HepG2 (cell line): Measurements from ENCODE around the gene HSD17B2. TPM values are rescaled to one million over a fixed set of nuclear protein-coding genes. Genes with fewer than 3 reads are reported as not detected.

Source experiments
- ARNT2 ChIP-seq: sonication (generic); formaldehyde crosslinking; IDR thresholded peaks from 2 replicates; pipeline ENCODE4 v1.8.0; 2022; ENCODE audit warnings: mild to moderate bottlenecking, low read depth, missing genetic modification reagents, moderate library complexity
- CBX1 ChIP-seq: IDR thresholded peaks from one replicate; pipeline ENCODE4 v1.6.1; 2016; ENCODE audit warnings: antibody characterized with exemption, low read depth
- CTCF ChIP-seq: sonication (generic); formaldehyde crosslinking; IDR thresholded peaks from 2 replicates; pipeline ENCODE4 v1.5.0; 2020; ENCODE audit warnings: mild to moderate bottlenecking, missing genetic modification reagents, moderate library complexity
- DRAP1 ChIP-seq: IDR thresholded peaks from 2 replicates; pipeline ENCODE4 v1.6.1; 2016; ENCODE audit warnings: missing genetic modification reagents, missing compliant biosample characterization
- E2F2 ChIP-seq: sonication (generic); formaldehyde crosslinking; IDR thresholded peaks from 2 replicates; pipeline ENCODE4 v1.4.0; 2020; ENCODE audit warnings: missing genetic modification reagents, borderline replicate concordance
- ELF1 ChIP-seq: sonication (generic); formaldehyde crosslinking; IDR thresholded peaks from 2 replicates; pipeline ENCODE4 v1.4.0; 2020; ENCODE audit warnings: missing genetic modification reagents
- HMGXB4 ChIP-seq, 2 experiments: sonication (generic) in 1 of 2; formaldehyde crosslinking in 1 of 2; IDR thresholded peaks; 2 replicates each; pipeline versions ENCODE4 v1.4.0 to v1.6.1; 2018 to 2020; ENCODE audit warnings: missing genetic modification reagents in 2 of 2, borderline replicate concordance in 1 of 2, low read depth in 1 of 2, mild to moderate bottlenecking in 1 of 2, missing biosample characterization in 1 of 2
- HOXA3 ChIP-seq: sonication (generic); formaldehyde crosslinking; IDR thresholded peaks from 2 replicates; pipeline ENCODE4 v1.5.0; 2020; ENCODE audit warnings: missing genetic modification reagents
- NCOR1 ChIP-seq: fragments of 200-600 bp; sonication (generic); IDR thresholded peaks from 2 replicates; pipeline ENCODE4 v1.7.0; 2017; ENCODE audit warnings: antibody characterized with exemption, low read length, borderline replicate concordance
- NFKB2 ChIP-seq: sonication (generic); formaldehyde crosslinking; IDR thresholded peaks from 2 replicates; pipeline ENCODE4 v1.4.0; 2020; ENCODE audit warnings: missing genetic modification reagents, borderline replicate concordance
- NFRKB ChIP-seq: fragments of 450-650 bp; IDR thresholded peaks from 2 replicates; pipeline ENCODE4 v1.6.1; 2017
- NR2F1 ChIP-seq, 2 experiments: fragments of 450-650 bp in 1 of 2; formaldehyde crosslinking in 1 of 2; IDR thresholded peaks; 2 replicates each; pipeline versions ENCODE4 v1.5.0 to v1.6.1; 2016 to 2020; ENCODE audit warnings: mild to moderate bottlenecking in 1 of 2, missing compliant biosample characterization in 1 of 2, missing genetic modification reagents in 1 of 2, moderate library complexity in 1 of 2
- SMAD1 ChIP-seq: sonication (generic); formaldehyde crosslinking; IDR thresholded peaks from 2 replicates; pipeline ENCODE4 v1.4.0; 2020; ENCODE audit warnings: missing genetic modification reagents, low read depth, mild to moderate bottlenecking, borderline replicate concordance
- SNAPC2 ChIP-seq: sonication (generic); formaldehyde crosslinking; IDR thresholded peaks from 2 replicates; pipeline ENCODE4 v1.8.1; 2022; ENCODE audit warnings: mild to moderate bottlenecking, missing genetic modification reagents
- SRSF1 ChIP-seq: fragments of 200-400 bp; formaldehyde crosslinking; optimal IDR thresholded peaks from 2 replicates; pipeline ENCODE3; 2017; ENCODE audit warnings: mild to moderate bottlenecking, low read depth, low read length, moderate library complexity
- ZBED4 ChIP-seq: sonication (generic); formaldehyde crosslinking; IDR thresholded peaks from 2 replicates; pipeline ENCODE4 v1.4.0; 2020; ENCODE audit warnings: missing genetic modification reagents, borderline replicate concordance
- ZNF263 ChIP-seq: sonication (generic); formaldehyde crosslinking; IDR thresholded peaks from 2 replicates; pipeline ENCODE4 v1.4.0; 2020; ENCODE audit warnings: missing genetic modification reagents
- ZNF510 ChIP-seq: sonication (generic); formaldehyde crosslinking; IDR thresholded peaks from 2 replicates; pipeline ENCODE4 v1.4.0; 2020; ENCODE audit warnings: low read depth, mild to moderate bottlenecking, missing genetic modification reagents
- ZNF580 ChIP-seq: IDR thresholded peaks from 2 replicates; pipeline ENCODE4 v1.6.1; 2016; ENCODE audit warnings: low read depth, borderline replicate concordance
- ZNF644 ChIP-seq: IDR thresholded peaks from 2 replicates; pipeline ENCODE4 v1.6.1; 2016; ENCODE audit warnings: low read depth
- ZSCAN22 ChIP-seq: sonication (generic); formaldehyde crosslinking; IDR thresholded peaks from 2 replicates; pipeline ENCODE4 v1.4.0; 2020; ENCODE audit warnings: mild to moderate bottlenecking, missing genetic modification reagents
- polyA plus RNA-seq, 8 experiments: library from polyadenylated mRNA; depleted of rRNA in 3 of 8; stranded (reverse) in 7 of 8; unstranded in 1 of 8; fragments of >200 nt; fragmentation: Illumina TruSeq in 4 of 8; extraction: Trizol in 4 of 8; gene quantifications; 2 replicates each; pipeline versions ENCODE4 v1.2.1 to v1.2.3, GENCODE V29; 2011 to 2016; ENCODE audit warnings: low read depth in 4 of 8, missing spikeins in 1 of 8, mixed read lengths in 1 of 8; ENCODE audit not compliant: insufficient read depth in 1 of 8
- total RNA-seq, 5 experiments: library from RNA; depleted of rRNA; stranded (reverse); fragments of >200 nt; fragmentation: Illumina TruSeq; extraction: Trizol; gene quantifications; 2 replicates each; pipeline ENCODE4 v1.2.3, GENCODE V29; 2016; ENCODE audit warnings: low read depth in 1 of 5

The HSD17B2 gene
- total and polyA plus RNA-seq, 2 of the 13 experiments (the other 11 are each of a cell fraction or from before 2014, with no cell fraction given) = 26.3 to 69.3 TPM

GRCh38 chr16:82033683-82034300 is 1.3 kb upstream of the HSD17B2 start (continued):
- TF ChIP-seq ZBED4 (CRISPR knock-in tag) (peak; percentile 44; the same call in 1 of the 2 replicates), E2F2 (CRISPR knock-in tag) (no peak), HOXA3 (CRISPR knock-in tag) (no peak), NFRKB (no peak), HMGXB4 (CRISPR knock-in tag; IDR thresholded peaks at IDR 0.05; ENCODE audit: borderline replicate concordance in 1 of 2, low read depth in 1 of 2) (no peak), ZNF263 (CRISPR knock-in tag) (no peak), DRAP1 (CRISPR knock-in tag) (no peak), ARNT2 (CRISPR knock-in tag) (no peak), NCOR1 (no peak), CBX1 (no peak), ZNF580 (CRISPR knock-in tag) (no peak), NR2F1 (CRISPR knock-in tag; IDR thresholded peaks at IDR 0.05) (0 out of 4 replicates have a peak, but pooled peaks of 1 of the 2 experiments have one; percentile 14), ZNF644 (CRISPR knock-in tag) (peak; percentile 33; the same call in 1 of the 2 replicates), ZSCAN22 (CRISPR knock-in tag) (no peak), SRSF1 (no peak), CTCF (CRISPR knock-in tag) (peak; percentile 47), NFKB2 (CRISPR knock-in tag) (no peak), ZNF510 (CRISPR knock-in tag) (no peak), SMAD1 (CRISPR knock-in tag) (no peak), SNAPC2 (CRISPR knock-in tag) (no peak), ELF1 (CRISPR knock-in tag) (no peak)
